CD14-positive monocyte (primary cell): ENCODE data around the gene SETBP1. TPM values are rescaled to one million over a fixed set of nuclear protein-coding genes. Genes with fewer than 3 reads are reported as not detected.

Experiments used
- DNase-seq, 3 donors: peaks; one replicate each; pipeline ENCODE4 v3.0.0-alpha.2; 2011 to 2022
- H2AFZ ChIP-seq: 2 replicates; pipeline ENCODE4 v1.6.0; 2012; ENCODE audit warnings: mild to moderate bottlenecking, low read depth, low read length, inconsistent platforms; ENCODE audit not compliant: insufficient read depth, poor library complexity, severe bottlenecking
- H3K27ac ChIP-seq, 2 donors: 1 replicate in 1 of 2; 2 replicates in 1 of 2; pipeline ENCODE4 v1.5.1; 2012 to 2013; ENCODE audit warnings: low read length in 2 of 2, control low read depth in 1 of 2, inconsistent platforms in 1 of 2, low read depth in 1 of 2, mild to moderate bottlenecking in 1 of 2
- H3K27me3 ChIP-seq, 2 donors: one replicate each; pipeline versions ENCODE4 v1.6.0 to v1.6.1; 2011 to 2013; ENCODE audit warnings: low read length in 2 of 2; ENCODE audit not compliant: control insufficient read depth in 2 of 2, insufficient read depth in 2 of 2
- H3K36me3 ChIP-seq, 2 donors: replicated peaks in 1 of 2; 1 replicate in 1 of 2; 2 replicates in 1 of 2; pipeline versions ENCODE4 v1.5.1 to v1.6.1; 2012 to 2013; ENCODE audit warnings: low read length in 2 of 2, control low read depth in 1 of 2, inconsistent platforms in 1 of 2, mild to moderate bottlenecking in 1 of 2; ENCODE audit not compliant: insufficient read depth in 2 of 2, control insufficient read depth in 1 of 2
- H3K4me1 ChIP-seq, 2 donors: 1 replicate in 1 of 2; 2 replicates in 1 of 2; pipeline versions ENCODE4 v1.5.1 to v1.6.1; 2012 to 2013; ENCODE audit warnings: low read length in 2 of 2, control low read depth in 1 of 2, inconsistent platforms in 1 of 2, mild to moderate bottlenecking in 1 of 2, moderate library complexity in 1 of 2; ENCODE audit not compliant: insufficient read depth in 2 of 2, control insufficient read depth in 1 of 2
- H3K4me2 ChIP-seq: replicated peaks from 2 replicates; pipeline ENCODE3; 2012; ENCODE audit warnings: low read length, moderate library complexity, mild to moderate bottlenecking; ENCODE audit not compliant: poor library complexity, severe bottlenecking; ENCODE audit errors: extremely low read depth
- H3K4me3 ChIP-seq, 3 experiments: fragments of 200-600 bp in 1 of 3; sonication (generic) in 1 of 3; replicated peaks in 1 of 3; 1 replicate in 2 of 3; 2 replicates in 1 of 3; pipeline ENCODE4 v1.5.1; 2011 to 2013; ENCODE audit warnings: low read length in 3 of 3, mild to moderate bottlenecking in 3 of 3, control low read depth in 2 of 3, low read depth in 2 of 3, inconsistent platforms in 1 of 3, moderate library complexity in 1 of 3
- H3K79me2 ChIP-seq: 2 replicates; pipeline ENCODE4 v1.6.0; 2012; ENCODE audit warnings: mild to moderate bottlenecking, control low read depth, inconsistent platforms, low read length, moderate library complexity; ENCODE audit not compliant: insufficient read depth
- H3K9ac ChIP-seq: 2 replicates; pipeline ENCODE4 v1.6.0; 2017; ENCODE audit warnings: low read length, mild to moderate bottlenecking; ENCODE audit not compliant: insufficient read depth, poor library complexity, severe bottlenecking
- H3K9me3 ChIP-seq, 2 donors: replicated peaks in 1 of 2; 1 replicate in 1 of 2; 2 replicates in 1 of 2; pipeline versions ENCODE4 v1.5.1 to v1.6.1; 2012 to 2013; ENCODE audit warnings: low read length in 2 of 2, control low read depth in 1 of 2; ENCODE audit not compliant: control insufficient read depth in 1 of 2, insufficient read depth in 1 of 2
- H4K20me1 ChIP-seq: 2 replicates; pipeline ENCODE4 v1.6.0; 2012; ENCODE audit warnings: mild to moderate bottlenecking, low read length, control low read depth, moderate library complexity; ENCODE audit not compliant: insufficient read depth
- H3K27ac Mint-ChIP-seq, 7 donors: one replicate each; pipeline ENCODE4 v1.8.0; 2020; ENCODE audit warnings: mild to moderate bottlenecking in 7 of 7, mixed read lengths in 7 of 7, moderate library complexity in 6 of 7, inconsistent platforms in 2 of 7
- H3K27me3 Mint-ChIP-seq, 3 donors: one replicate each; pipeline ENCODE4 v1.8.0; 2021 to 2022; ENCODE audit warnings: low read depth in 3 of 3, mild to moderate bottlenecking in 3 of 3, mixed read lengths in 3 of 3, moderate library complexity in 3 of 3, inconsistent platforms in 1 of 3
- H3K36me3 Mint-ChIP-seq, 2 donors: one replicate each; pipeline ENCODE4 v1.8.0; 2020; ENCODE audit warnings: mixed read lengths in 2 of 2, inconsistent platforms in 1 of 2, mild to moderate bottlenecking in 1 of 2
- H3K4me1 Mint-ChIP-seq: one replicate; pipeline ENCODE4 v1.8.0; 2020; ENCODE audit warnings: mild to moderate bottlenecking, mixed read lengths
- H3K4me3 Mint-ChIP-seq, 2 donors: one replicate each; pipeline ENCODE4 v1.8.0; 2020; ENCODE audit warnings: mild to moderate bottlenecking in 2 of 2, mixed read lengths in 2 of 2, moderate library complexity in 1 of 2
- H3K9me3 Mint-ChIP-seq, 7 donors: one replicate each; pipeline ENCODE4 v1.8.0; 2020 to 2022; ENCODE audit warnings: mixed read lengths in 7 of 7, mild to moderate bottlenecking in 6 of 7, moderate library complexity in 6 of 7, inconsistent platforms in 2 of 7
- WGBS: methylation state at CpG from one replicate; pipeline ENCODE4 v1.1.5; 2013; ENCODE audit warnings: missing lambda C conversion rate; ENCODE audit not compliant: insufficient coverage; 5-methylcytosine and 5-hydroxymethylcytosine counted together
- intact Hi-C, 2 donors: fragments of 100-400 bp; cut with micrococcal nuclease; formaldehyde crosslinking; loops; one replicate each; pipeline versions ENCODE4 v1.15.0 to v1.15.1; 2023
- polyA plus RNA-seq, 3 donors: library from polyadenylated mRNA; depleted of rRNA in 1 of 3; unstranded in 2 of 3; stranded (reverse) in 1 of 3; fragments of 300-500 nt in 2 of 3; fragments of >200 nt in 1 of 3; fragmentation: Illumina TruSeq in 2 of 3; gene quantifications; 1 replicate in 2 of 3; 2 replicates in 1 of 3; pipeline ENCODE4 v1.2.3, GENCODE V29; 2012 to 2021
- TF ChIP-seq, protein P1 (sequence below): fragments of 200-600 bp; IDR thresholded peaks from one replicate; pipeline ENCODE4 v1.8.0; 2022; ENCODE audit warnings: antibody characterized with exemption, mild to moderate bottlenecking

Gene SETBP1
- polyA plus RNA-seq, 3 donors = 0.01 to 1.2 TPM; not detected in 1

DNA sequence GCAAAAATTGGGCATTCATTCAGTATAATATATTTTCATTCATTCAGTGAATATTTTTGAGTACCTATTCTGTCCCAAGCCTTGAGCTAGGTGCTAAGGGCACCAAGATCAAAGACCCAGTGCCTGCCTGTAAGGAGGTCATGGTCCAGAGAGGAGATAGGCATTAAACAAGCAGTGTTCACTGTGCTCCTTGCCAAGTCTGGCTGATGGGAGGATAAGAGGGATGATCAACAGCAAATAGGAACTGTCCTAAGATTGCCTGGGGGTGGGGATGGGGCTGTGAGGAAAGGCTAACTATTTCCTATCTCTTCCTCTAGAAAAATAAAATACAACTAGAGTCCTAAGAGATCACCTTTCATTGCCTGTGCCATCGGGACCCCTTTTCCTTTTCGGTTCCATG, 60.4 kb downstream of the SETBP1 start:
- no peak overlapping the region for H3K9ac ChIP-seq
- no peak for DNase-seq
- 100% methylated on average over 2 of the region's 2 CpGs for WGBS
- H3K4me1 ChIP-seq = no peaks in the 10 kb centered on the region
- no peaks in the 10 kb centered on the region for H4K20me1 ChIP-seq
- Mint-ChIP-seq H3K4me1 (peaks cover 4% of the 10 kb centered on the region), H3K36me3 (peaks cover 0 to 5% of the 10 kb centered on the region in 2 donors), H3K4me3 (peak overlapping the region in 1 of 2 donors; percentile 72), H3K27me3 (peaks cover 93 to 100% (median 97%) of the 10 kb centered on the region in 3 donors), H3K27ac (no peak overlapping the region), H3K9me3 (peaks cover 0 to 7% (median 0%) of the 10 kb centered on the region in 7 donors)
- no peak overlapping the region for H3K4me2 ChIP-seq
- no peak overlapping the region for H2AFZ ChIP-seq
- H3K4me3 ChIP-seq = no peak overlapping the region
- peaks cover 0 to 6% of the 10 kb centered on the region in 2 donors for H3K9me3 ChIP-seq
- H3K79me2 ChIP-seq = no peaks in the 10 kb centered on the region
- no peak overlapping the region for H3K27ac ChIP-seq
- peaks cover 87 to 100% of the 10 kb centered on the region in 2 donors for H3K27me3 ChIP-seq
- TF ChIP-seq, protein P1, sequence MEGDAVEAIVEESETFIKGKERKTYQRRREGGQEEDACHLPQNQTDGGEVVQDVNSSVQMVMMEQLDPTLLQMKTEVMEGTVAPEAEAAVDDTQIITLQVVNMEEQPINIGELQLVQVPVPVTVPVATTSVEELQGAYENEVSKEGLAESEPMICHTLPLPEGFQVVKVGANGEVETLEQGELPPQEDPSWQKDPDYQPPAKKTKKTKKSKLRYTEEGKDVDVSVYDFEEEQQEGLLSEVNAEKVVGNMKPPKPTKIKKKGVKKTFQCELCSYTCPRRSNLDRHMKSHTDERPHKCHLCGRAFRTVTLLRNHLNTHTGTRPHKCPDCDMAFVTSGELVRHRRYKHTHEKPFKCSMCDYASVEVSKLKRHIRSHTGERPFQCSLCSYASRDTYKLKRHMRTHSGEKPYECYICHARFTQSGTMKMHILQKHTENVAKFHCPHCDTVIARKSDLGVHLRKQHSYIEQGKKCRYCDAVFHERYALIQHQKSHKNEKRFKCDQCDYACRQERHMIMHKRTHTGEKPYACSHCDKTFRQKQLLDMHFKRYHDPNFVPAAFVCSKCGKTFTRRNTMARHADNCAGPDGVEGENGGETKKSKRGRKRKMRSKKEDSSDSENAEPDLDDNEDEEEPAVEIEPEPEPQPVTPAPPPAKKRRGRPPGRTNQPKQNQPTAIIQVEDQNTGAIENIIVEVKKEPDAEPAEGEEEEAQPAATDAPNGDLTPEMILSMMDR = no peak
- H3K36me3 ChIP-seq = no peaks in the 10 kb centered on the region
- intact Hi-C loops = no loop called here

DNA sequence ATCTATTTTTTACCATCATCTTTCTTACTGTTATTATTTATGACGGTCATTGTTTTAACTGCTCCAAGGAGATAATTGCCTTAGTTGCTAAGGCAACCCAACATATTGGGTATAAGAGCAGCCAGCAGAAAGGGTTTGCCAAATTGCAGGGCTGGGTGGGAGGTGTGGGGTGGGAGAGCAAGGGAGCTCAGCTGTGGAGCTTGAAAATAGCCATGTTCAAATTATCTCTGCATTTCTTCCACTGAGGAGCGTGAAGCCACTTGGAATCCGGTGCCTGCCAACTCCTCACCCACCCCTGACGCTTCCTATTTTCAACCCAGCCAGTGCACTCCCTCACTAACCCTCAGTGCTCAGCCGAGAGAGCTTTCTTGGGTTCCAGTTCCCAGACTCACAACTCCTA, 60.8 kb downstream of the SETBP1 start:
- intact Hi-C loops = no loop called here
- 86% methylated on average over 2 of the region's 5 CpGs for WGBS
- no peak overlapping the region for H3K4me2 ChIP-seq
- Mint-ChIP-seq H3K4me3 (peak overlapping the region in 1 of 2 donors; percentile 72), H3K27me3 (peaks cover 92 to 100% (median 98%) of the 10 kb centered on the region in 3 donors), H3K36me3 (peaks cover 0 to 5% of the 10 kb centered on the region in 2 donors), H3K27ac (no peak overlapping the region), H3K9me3 (peaks cover 0 to 7% (median 0%) of the 10 kb centered on the region in 7 donors), H3K4me1 (peaks cover 4% of the 10 kb centered on the region)
- no peak for DNase-seq
- peaks cover 87 to 100% of the 10 kb centered on the region in 2 donors for H3K27me3 ChIP-seq
- no peaks in the 10 kb centered on the region for H3K36me3 ChIP-seq
- no peaks in the 10 kb centered on the region for H3K4me1 ChIP-seq
- H4K20me1 ChIP-seq = no peaks in the 10 kb centered on the region
- TF ChIP-seq, protein P1 = no peak
- no peak overlapping the region for H3K9ac ChIP-seq
- peaks cover 0 to 6% of the 10 kb centered on the region in 2 donors for H3K9me3 ChIP-seq
- H2AFZ ChIP-seq = no peak overlapping the region
- H3K4me3 ChIP-seq = no peak overlapping the region
- no peaks in the 10 kb centered on the region for H3K79me2 ChIP-seq
- no peak overlapping the region for H3K27ac ChIP-seq
